Type B pancreatic cell (in vitro differentiated cells): Measurements from ENCODE around the gene MAN1A2. TPM values are rescaled to one million over a fixed set of nuclear protein-coding genes. Genes with fewer than 3 reads are reported as not detected.

Experiments
- DNase-seq: peaks from one replicate; pipeline ENCODE4 v3.0.0; 2021; ENCODE audit warnings: mixed read lengths; ENCODE audit not compliant: unreplicated experiment; ENCODE audit errors: extremely low spot score
- H3K27ac Mint-ChIP-seq: 2 replicates; pipeline ENCODE4 v1.8.0; 2021; ENCODE audit warnings: mild to moderate bottlenecking, mixed read lengths
- H3K27me3 Mint-ChIP-seq: 2 replicates; pipeline ENCODE4 v1.8.0; 2021; ENCODE audit warnings: mixed read lengths
- H3K36me3 Mint-ChIP-seq: 2 replicates; pipeline ENCODE4 v1.8.0; 2021; ENCODE audit warnings: mixed read lengths
- H3K4me1 Mint-ChIP-seq: one replicate; pipeline ENCODE4 v1.8.0; 2021; ENCODE audit warnings: mixed read lengths; ENCODE audit not compliant: unreplicated experiment
- H3K4me3 Mint-ChIP-seq: 2 replicates; pipeline ENCODE4 v1.8.0; 2021; ENCODE audit warnings: mild to moderate bottlenecking, mixed read lengths
- H3K9me3 Mint-ChIP-seq: 2 replicates; pipeline ENCODE4 v1.8.0; 2021; ENCODE audit warnings: mixed read lengths
- CTCF ChIP-seq: fragments of 200-600 bp; sonication (generic); conservative IDR thresholded peaks from 2 replicates; pipeline ENCODE4 v1.5.0; 2021; ENCODE audit warnings: antibody characterized with exemption, mild to moderate bottlenecking
- total RNA-seq: library from RNA; stranded (reverse); gene quantifications from 2 replicates; pipeline ENCODE4 v1.2.1, GENCODE V29; 2021; ENCODE audit warnings: low replicate concordance

MAN1A2 gene
- total RNA-seq, 1 donor from 2014 or later = 56.1 TPM

GRCh38 chr1:117389284-117389683 is 22.0 kb downstream of the MAN1A2 start:
- H3K4me3 Mint-ChIP-seq = no peak overlapping the region
- TF ChIP-seq CTCF = no peak
- no peaks in the 10 kb centered on the region for H3K27me3 Mint-ChIP-seq
- H3K27ac Mint-ChIP-seq = no peak overlapping the region
- no peak for DNase-seq
- H3K36me3 Mint-ChIP-seq = no peaks in the 10 kb centered on the region
- H3K9me3 Mint-ChIP-seq = no peaks in the 10 kb centered on the region
- H3K4me1 Mint-ChIP-seq = peaks cover 19% of the 10 kb centered on the region

- H3K9me3 Mint-ChIP-seq = no peaks in the 10 kb centered on the region
Measured at GRCh38 chr1:117389779-117390178, 22.5 kb downstream of the MAN1A2 start.

GRCh38 chr1:117392771-117393170 is 25.5 kb downstream of the MAN1A2 start:
- peaks cover 24% of the 10 kb centered on the region for H3K4me1 Mint-ChIP-seq
- H3K27me3 Mint-ChIP-seq = no peaks in the 10 kb centered on the region
- TF ChIP-seq CTCF = no peak
- no peak overlapping the region for H3K27ac Mint-ChIP-seq
- no peaks in the 10 kb centered on the region for H3K9me3 Mint-ChIP-seq
- H3K36me3 Mint-ChIP-seq = no peaks in the 10 kb centered on the region
- DNase-seq = no peak
- no peak overlapping the region for H3K4me3 Mint-ChIP-seq

More at GRCh38 chr1:117389779-117390178, 22.5 kb downstream of the MAN1A2 start:
- Mint-ChIP-seq H3K27me3 (no peaks in the 10 kb centered on the region), H3K27ac (no peak overlapping the region), H3K4me1 (peaks cover 19% of the 10 kb centered on the region), H3K4me3 (no peak overlapping the region), H3K36me3 (no peaks in the 10 kb centered on the region)
- no peak for DNase-seq
- no peak for TF ChIP-seq CTCF

- Mint-ChIP-seq H3K4me1 (peaks cover 16% of the 10 kb centered on the region), H3K27ac (no peak overlapping the region), H3K36me3 (peaks cover 9% of the 10 kb centered on the region), H3K4me3 (no peak overlapping the region), H3K27me3 (no peaks in the 10 kb centered on the region), H3K9me3 (peaks cover 4% of the 10 kb centered on the region)
- no peak for DNase-seq
- TF ChIP-seq CTCF = no peak
Measured at GRCh38 chr1:117396074-117396473, 28.8 kb downstream of the MAN1A2 start.

GRCh38 chr1:117396636-117397035 is 29.4 kb downstream of the MAN1A2 start:
- H3K4me3 Mint-ChIP-seq = no peak overlapping the region
- H3K27ac Mint-ChIP-seq = no peak overlapping the region
- peaks cover 12% of the 10 kb centered on the region for H3K36me3 Mint-ChIP-seq
- H3K9me3 Mint-ChIP-seq = peaks cover 5% of the 10 kb centered on the region
- DNase-seq = no peak
- H3K4me1 Mint-ChIP-seq = peaks cover 15% of the 10 kb centered on the region
- TF ChIP-seq CTCF = no peak
- H3K27me3 Mint-ChIP-seq = no peaks in the 10 kb centered on the region

GRCh38 chr1:117398957-117399356 is 31.7 kb downstream of the MAN1A2 start:
- DNase-seq = no peak
- no peaks in the 10 kb centered on the region for H3K27me3 Mint-ChIP-seq
- TF ChIP-seq CTCF = no peak
- peaks cover 29% of the 10 kb centered on the region for H3K36me3 Mint-ChIP-seq
- peaks cover 12% of the 10 kb centered on the region for H3K9me3 Mint-ChIP-seq
- peaks cover 5% of the 10 kb centered on the region for H3K4me1 Mint-ChIP-seq
- no peak overlapping the region for H3K27ac Mint-ChIP-seq
- H3K4me3 Mint-ChIP-seq = no peak overlapping the region
